ENCODE results near the gene PCBP3. TPM values are rescaled to one million over a fixed set of nuclear protein-coding genes. Genes with fewer than 3 reads are reported as not detected.
"Not testable (repeated sequence)": the region's sequence is repeated elsewhere in the genome, so short reads cannot be mapped to it uniquely, and the experiment has no call there.

The PCBP3 gene
- total RNA-seq, 1 experiment from 2014 or later, result 1.4 TPM

GRCh38 chr21:45600248-45600647 lies 43.3 kb upstream of the PCBP3 start:
- intact Hi-C loops (cut with micrococcal nuclease; ENCODE audit: unreplicated experiment), result no loop called here
- no TSS peak for BruUV-seq (replicated peaks)
- H3K27ac Mint-ChIP-seq (ENCODE audit: unreplicated experiment), result no peak overlapping the region
- H3K27me3 Mint-ChIP-seq (ENCODE audit: unreplicated experiment), result peaks cover 44% of the 10 kb centered on the region
- TF ChIP-seq CTCF (IDR thresholded peaks at IDR 0.05; ENCODE audit: unreplicated experiment), result no peak
- no peak overlapping the region for H3K4me3 Mint-ChIP-seq (ENCODE audit: low read depth, unreplicated experiment)
- H3K4me1 Mint-ChIP-seq (ENCODE audit: low read depth, unreplicated experiment), result no peaks in the 10 kb centered on the region
- peaks cover 4% of the 10 kb centered on the region for H3K9me3 Mint-ChIP-seq (ENCODE audit: low read depth, unreplicated experiment)
- DNase-seq, result no peak
- no peaks in the 10 kb centered on the region for H3K36me3 Mint-ChIP-seq (ENCODE audit: insufficient read depth, unreplicated experiment)
- CTCF ChIA-PET, result no interaction called here

GRCh38 chr21:45601551-45601950 lies 42.0 kb upstream of the PCBP3 start:
- Mint-ChIP-seq H3K9me3 (ENCODE audit: low read depth, unreplicated experiment) (peaks cover 4% of the 10 kb centered on the region), H3K27me3 (ENCODE audit: unreplicated experiment) (peaks cover 37% of the 10 kb centered on the region), H3K4me3 (ENCODE audit: low read depth, unreplicated experiment) (no peak overlapping the region), H3K36me3 (ENCODE audit: insufficient read depth, unreplicated experiment) (no peaks in the 10 kb centered on the region), H3K27ac (ENCODE audit: unreplicated experiment) (no peak overlapping the region), H3K4me1 (ENCODE audit: low read depth, unreplicated experiment) (no peaks in the 10 kb centered on the region)
- intact Hi-C loops (cut with micrococcal nuclease; ENCODE audit: unreplicated experiment), result no loop called here
- DNase-seq, result no peak
- no peak for TF ChIP-seq CTCF (IDR thresholded peaks at IDR 0.05; ENCODE audit: unreplicated experiment)
- CTCF ChIA-PET, result no interaction called here
- BruUV-seq (replicated peaks), result no TSS peak

- CTCF ChIA-PET, result no interaction called here
- H3K4me3 Mint-ChIP-seq (ENCODE audit: low read depth, unreplicated experiment), result no peak overlapping the region
- intact Hi-C loops (cut with micrococcal nuclease; ENCODE audit: unreplicated experiment), result no loop called here
- H3K9me3 Mint-ChIP-seq (ENCODE audit: low read depth, unreplicated experiment), result peaks cover 4% of the 10 kb centered on the region
- DNase-seq, result no peak
- H3K27me3 Mint-ChIP-seq (ENCODE audit: unreplicated experiment), result peaks cover 41% of the 10 kb centered on the region
- H3K4me1 Mint-ChIP-seq (ENCODE audit: low read depth, unreplicated experiment), result no peaks in the 10 kb centered on the region
- no TSS peak for BruUV-seq (replicated peaks)
- no peaks in the 10 kb centered on the region for H3K36me3 Mint-ChIP-seq (ENCODE audit: insufficient read depth, unreplicated experiment)
- H3K27ac Mint-ChIP-seq (ENCODE audit: unreplicated experiment), result no peak overlapping the region
- no peak for TF ChIP-seq CTCF (IDR thresholded peaks at IDR 0.05; ENCODE audit: unreplicated experiment)
Observed at GRCh38 chr21:45602106-45602505, 41.4 kb upstream of the PCBP3 start.

- no peak for DNase-seq
- Mint-ChIP-seq H3K36me3 (ENCODE audit: insufficient read depth, unreplicated experiment) (no peaks in the 10 kb centered on the region), H3K4me3 (ENCODE audit: low read depth, unreplicated experiment) (no peak overlapping the region), H3K9me3 (ENCODE audit: low read depth, unreplicated experiment) (peaks cover 4% of the 10 kb centered on the region), H3K27ac (ENCODE audit: unreplicated experiment) (no peak overlapping the region), H3K4me1 (ENCODE audit: low read depth, unreplicated experiment) (no peaks in the 10 kb centered on the region), H3K27me3 (ENCODE audit: unreplicated experiment) (peaks cover 54% of the 10 kb centered on the region)
- no peak for TF ChIP-seq CTCF (IDR thresholded peaks at IDR 0.05; ENCODE audit: unreplicated experiment)
- no TSS peak for BruUV-seq (replicated peaks)
- CTCF ChIA-PET, result no interaction called here
- intact Hi-C loops (cut with micrococcal nuclease; ENCODE audit: unreplicated experiment), result no loop called here
Observed at GRCh38 chr21:45603481-45603880, 40.0 kb upstream of the PCBP3 start.

- H3K27ac Mint-ChIP-seq (ENCODE audit: unreplicated experiment); H3K36me3 Mint-ChIP-seq (ENCODE audit: insufficient read depth, unreplicated experiment); CTCF ChIA-PET; intact Hi-C loops (cut with micrococcal nuclease; ENCODE audit: unreplicated experiment); H3K9me3 Mint-ChIP-seq (ENCODE audit: low read depth, unreplicated experiment); DNase-seq; H3K4me3 Mint-ChIP-seq (ENCODE audit: low read depth, unreplicated experiment); H3K4me1 Mint-ChIP-seq (ENCODE audit: low read depth, unreplicated experiment); BruUV-seq (replicated peaks): not testable (repeated sequence)
- H3K27me3 Mint-ChIP-seq (ENCODE audit: unreplicated experiment), result peaks cover 63% of the 10 kb centered on the region
Observed at GRCh38 chr21:45604681-45605080, 38.8 kb upstream of the PCBP3 start.
